IPS-11a (cell line): ENCODE data around the gene PPY.
"Not testable (repeated sequence)": the region's sequence is repeated elsewhere in the genome, so short reads cannot be mapped to it uniquely, and the experiment has no call there.

Experiments used
- H3K4me3 ChIP-seq: one replicate; pipeline ENCODE4 v1.5.1; 2013; ENCODE audit warnings: low read depth, low read length, control low read depth

Gene PPY

DNA sequence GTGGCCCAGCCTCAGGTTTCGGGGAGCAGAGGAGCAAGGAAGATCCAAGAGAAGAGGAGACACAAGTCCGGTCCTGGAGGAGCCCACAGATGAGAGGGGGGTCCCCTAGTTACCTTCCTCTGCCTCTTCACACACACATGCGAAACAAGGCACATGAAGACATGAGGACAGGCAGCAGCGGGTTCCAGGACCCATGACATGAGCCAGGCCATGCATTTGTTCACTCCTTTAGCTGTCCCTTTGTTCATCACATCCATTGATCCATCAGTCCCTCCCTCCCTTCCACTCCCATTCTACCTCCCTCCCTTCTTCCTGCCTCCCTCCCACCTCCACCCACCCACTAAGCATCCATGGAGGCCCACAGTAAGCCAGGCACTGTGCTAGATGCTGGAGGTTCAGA, 9.4 kb downstream of the PPY start:
- H3K4me3 ChIP-seq: no peak overlapping the region

DNA sequence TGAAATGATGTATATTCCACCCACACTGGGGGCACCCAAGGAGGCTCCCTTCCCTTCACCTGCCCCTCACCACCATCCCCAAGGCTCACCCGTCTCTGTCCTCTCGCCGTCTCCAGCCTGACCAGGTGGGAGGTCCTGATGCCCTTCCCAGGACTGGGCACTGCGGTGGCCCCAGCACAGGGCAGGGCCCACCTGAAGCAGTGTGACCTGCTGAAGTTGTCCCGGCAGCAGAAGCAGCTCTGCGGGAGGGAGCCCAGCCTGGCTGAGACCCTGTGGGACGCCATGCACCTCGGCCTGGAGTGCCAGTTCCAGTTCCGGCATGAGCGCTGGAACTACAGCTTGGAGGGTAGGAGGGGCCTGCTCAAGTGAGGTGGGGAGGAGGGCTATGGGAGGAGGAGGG, 9.9 kb downstream of the PPY start:
- no peak overlapping the region for H3K4me3 ChIP-seq

DNA sequence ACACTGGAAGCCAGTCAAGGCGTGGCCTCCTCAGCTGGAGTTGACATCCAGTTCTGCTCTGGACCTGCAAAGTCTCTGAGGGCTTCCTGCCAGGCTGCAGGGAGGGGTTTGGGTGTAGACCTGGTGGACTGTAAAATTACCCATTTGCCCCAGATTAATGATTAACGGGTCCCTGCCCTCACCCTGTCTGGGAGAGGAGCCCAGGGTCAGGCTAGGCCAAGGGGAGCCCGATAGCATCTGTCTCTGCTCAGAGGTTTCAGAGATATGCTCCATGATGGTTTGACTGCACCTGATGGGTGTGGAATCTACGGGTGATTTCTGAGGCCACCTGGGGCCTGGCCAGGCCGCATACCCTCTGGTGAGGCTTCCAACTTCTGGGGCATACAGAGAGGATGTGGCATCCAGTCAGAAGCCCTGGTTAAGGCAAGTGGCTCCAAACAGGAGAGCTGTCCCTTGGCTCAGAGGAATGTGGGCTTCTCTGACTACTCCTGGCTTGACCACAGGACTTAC, 11.2 kb downstream of the PPY start:
- H3K4me3 ChIP-seq: no peak overlapping the region

DNA sequence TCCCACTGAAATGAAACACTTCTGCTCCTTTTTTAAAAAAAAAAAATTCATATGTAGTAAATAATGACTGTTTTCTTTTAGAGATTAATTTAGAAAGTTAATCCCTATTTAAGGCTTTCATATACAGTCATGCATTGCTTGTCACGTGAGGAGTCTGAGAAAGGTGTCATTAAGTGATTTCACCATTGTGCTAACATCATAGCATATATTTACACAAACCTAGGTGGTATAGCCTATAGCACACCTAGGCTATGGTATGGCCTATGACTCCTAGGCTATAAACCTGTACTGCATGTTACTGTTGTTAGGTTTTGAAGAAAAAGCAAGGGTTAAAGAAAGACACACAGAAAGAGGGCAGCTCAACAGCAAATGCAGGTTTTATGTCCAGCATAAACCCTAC, 13.7 kb downstream of the PPY start:
- H3K4me3 ChIP-seq: no peak overlapping the region

DNA sequence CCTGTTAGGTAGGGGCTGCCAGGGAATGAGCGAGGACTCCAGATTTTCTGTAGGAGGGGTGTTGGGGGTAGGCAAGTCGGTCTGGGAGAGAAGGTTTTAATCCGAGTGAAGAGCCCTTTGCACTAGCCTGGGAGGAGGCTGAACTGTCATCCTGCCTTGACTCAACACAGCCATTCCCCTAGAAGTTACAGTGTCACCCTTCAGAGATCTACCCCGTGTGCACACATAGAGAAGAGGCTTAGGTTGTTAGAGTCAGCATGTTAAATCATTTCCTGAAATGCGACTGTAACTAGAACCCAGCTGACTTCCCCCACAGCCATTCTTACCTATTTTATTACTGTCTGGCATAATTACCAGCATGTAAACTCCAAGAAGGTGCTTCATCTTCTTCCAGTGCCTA, 14.3 kb downstream of the PPY start:
- not testable (repeated sequence) for H3K4me3 ChIP-seq

DNA sequence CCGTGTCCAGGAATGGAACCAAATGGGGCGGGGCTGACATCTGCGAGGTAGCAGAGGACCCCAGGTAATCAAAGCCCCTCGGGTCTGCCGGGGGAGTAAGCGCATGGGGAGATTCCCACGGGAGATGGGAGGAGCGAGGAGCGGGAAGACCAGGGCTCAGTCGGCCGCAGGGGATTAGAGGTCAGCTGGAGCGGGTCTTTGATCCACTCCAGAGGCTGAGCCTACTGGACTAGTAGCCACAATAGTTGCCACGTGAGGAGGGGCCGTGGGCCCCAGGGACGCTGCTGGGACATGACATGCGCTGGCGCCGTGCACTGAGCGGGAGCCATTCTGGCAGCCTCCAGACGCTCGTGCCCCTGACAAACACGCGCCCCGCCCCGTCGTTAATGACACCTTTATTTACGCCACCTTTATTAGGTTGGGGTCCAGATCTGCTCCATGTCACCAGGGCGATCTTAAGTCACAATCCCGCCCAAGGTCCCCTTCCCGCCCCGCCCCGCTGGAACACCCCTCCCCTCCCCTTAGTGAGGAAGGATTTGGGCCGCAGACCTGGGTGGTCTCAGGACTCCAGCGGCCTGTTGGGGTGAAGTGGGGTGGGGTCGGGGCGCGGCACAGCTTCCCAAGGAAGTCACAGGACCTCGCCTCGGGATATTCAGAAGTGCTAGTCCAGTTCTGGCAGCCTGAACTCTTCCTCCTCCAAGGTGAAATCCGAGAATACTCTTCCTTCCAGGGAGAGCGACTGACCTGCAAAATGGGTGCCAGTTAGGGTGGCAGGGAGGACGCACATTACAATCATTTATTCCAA, 15.0 kb downstream of the PPY start:
- H3K4me3 ChIP-seq: no peak overlapping the region

DNA sequence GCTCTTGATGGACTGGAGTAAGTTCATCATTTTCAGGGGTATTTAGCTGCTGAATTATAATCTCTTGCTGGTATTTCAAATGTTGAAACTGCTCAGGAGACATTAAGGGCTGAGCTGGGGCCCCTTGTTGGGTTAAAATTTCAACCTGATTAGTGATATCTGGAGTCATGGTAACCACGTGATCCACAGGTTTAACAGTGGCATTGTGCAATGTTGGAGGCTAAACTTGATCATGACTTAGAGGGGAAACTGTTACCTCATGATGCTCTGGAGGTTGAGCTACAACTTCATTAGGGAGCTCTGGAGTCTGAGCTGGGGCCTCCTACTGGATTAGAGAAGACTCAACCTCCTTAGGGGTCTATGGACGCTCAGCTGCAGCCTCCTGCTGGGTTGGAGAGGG, 17.7 kb downstream of the PPY start:
- no peak overlapping the region for H3K4me3 ChIP-seq

DNA sequence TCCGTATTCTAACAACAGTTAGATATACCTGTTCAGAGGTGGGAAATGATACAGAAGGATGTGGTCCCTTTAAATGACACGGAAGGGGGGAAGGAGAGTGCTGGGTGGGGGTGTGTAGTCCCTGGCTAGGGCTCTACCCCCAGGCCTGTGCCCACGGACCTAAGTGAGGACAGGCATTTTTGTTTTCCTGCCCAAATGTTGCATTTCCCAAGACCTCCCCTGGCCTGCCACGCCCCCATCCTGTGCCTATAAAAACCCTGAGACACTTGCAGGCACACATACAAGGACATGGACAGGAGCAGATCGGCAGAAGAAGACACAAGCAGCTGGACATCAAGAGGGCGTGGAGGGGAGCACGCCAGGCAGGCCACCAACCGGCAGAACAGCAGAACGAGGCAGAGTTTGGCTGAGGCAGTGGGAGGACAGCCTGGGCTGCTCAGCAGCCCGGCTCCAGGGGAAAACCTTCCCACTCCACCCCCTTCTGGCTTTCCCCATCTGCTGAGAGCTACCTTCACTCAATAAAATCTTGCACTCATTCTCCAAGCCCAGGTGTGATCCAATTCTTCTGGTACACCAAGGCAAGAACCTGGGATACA, 21.7 kb downstream of the PPY start:
- no peak overlapping the region for H3K4me3 ChIP-seq

DNA sequence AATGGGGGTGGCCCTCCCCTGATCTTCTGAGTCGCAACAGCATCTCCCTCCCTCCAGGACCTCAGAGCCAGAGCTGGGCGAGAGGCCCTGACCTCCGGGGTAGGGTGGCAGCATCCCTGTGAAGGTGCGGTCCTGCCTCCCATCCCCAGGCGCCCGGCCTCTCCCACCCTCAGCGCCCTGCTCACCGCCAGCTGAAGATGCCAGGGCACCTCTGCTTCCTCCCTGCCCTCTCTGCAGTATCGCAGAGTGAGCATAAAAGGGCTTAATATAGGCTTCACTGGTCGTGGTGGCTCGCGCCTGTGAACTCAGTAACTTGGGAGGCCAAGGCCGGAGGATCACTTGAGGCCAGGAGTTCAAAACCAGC, 24.3 kb downstream of the PPY start:
- no peak overlapping the region for H3K4me3 ChIP-seq

DNA sequence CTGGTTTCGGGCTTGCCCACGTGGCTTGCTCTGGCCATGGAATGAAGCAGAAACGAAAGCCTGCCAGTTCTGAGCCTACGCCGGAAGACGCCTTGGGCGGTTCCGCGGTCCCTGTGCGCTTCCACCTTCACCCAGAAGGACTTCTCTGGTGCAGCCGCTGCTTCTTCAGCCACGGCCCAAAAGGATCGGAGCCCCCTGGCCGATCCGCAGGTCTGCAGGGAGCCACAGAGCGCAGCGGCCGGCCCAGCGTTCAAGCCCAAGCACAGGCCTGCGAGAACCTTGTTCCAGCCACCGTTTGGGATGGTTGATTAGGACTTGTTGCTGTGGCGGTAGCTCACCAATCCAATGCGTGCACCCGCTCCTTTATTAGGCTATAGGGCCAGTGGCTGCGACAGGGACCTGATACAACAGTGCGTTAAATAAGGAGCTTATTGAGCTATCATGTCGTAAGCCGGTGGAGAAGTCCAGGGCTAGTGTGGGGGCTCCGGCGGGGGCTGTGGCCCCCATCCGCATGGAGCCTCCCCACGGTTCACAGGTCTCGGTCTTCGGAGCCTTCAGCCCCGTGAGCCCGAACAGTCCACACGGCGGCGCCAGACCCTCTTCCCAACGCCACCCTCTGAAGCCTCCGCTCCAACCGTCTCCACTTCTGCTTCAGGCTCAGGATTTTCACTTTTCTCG, 24.8 kb downstream of the PPY start:
- no peak overlapping the region for H3K4me3 ChIP-seq

DNA sequence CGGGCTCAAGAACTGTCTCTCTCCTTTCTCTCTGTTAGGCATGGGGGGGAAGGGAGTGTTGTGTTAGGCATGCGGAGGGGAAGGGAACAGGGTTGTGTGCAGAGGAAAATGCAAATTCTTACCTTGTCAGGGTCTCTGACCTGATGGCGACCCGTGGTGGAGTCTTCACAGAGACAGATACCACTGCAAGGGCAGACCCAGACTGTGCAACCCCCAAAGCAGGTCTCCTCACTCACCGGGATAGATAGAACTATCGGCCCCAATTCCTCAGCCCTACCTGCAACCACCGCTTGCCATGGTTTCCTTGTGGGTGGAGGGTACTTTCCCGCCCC, 25.3 kb downstream of the PPY start:
- no peak overlapping the region for H3K4me3 ChIP-seq

DNA sequence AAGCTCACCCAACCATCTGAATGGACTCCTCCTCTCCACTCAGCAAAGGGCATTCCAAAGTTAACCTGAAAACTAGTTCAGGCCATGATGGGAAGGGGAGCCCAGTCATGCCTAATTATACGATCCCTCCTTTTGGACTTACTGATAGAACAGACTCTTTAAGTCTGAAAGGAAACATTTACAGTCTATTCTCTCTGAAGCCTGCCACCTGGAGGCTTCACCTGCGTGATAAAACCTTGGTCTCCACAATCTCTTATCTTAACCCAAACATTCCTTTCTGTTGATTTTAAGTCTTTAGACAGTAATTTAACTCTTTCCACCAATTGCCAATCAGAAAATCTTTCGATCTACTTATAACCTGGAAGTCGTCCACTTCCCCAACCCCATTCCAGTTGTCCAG, 25.9 kb downstream of the PPY start:
- H3K4me3 ChIP-seq: no peak overlapping the region

DNA sequence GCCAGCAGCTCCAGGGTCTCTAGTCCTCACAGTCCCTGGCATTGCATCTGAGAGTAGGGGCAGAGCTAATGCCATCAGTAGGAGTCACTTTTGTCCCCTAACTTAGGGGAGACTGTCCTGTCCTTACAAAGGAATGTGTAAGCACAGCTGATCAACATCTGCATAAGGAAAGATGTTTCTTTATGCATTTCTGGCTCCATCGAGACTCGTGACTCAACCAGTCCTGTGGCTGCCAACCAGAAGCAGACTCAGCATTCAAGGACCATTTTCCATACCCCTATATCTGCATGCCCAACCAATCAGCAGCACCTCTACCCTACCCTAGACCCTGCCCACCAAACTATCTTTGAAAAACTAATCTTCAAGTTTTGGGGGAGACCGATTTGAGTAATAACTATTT, 26.7 kb downstream of the PPY start:
- no peak overlapping the region for H3K4me3 ChIP-seq

DNA sequence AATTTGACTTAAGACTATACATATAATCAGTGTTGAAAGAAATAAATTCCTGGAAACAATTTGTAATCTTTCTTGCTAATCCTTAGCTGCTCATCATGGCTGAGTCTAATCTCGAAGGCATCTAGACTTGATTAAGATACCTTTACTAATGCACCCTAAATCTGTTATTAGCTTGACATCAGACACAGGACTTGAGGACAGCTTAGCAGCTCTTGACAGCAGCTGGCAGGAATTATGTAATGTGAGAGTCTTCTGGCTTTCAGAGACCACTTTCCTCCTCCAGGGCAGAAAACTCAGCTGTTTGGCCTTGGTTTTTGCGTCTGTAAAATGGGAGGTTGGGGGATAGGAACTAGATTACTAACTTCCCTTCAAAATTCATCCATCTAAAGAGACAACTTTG, 27.8 kb downstream of the PPY start:
- H3K4me3 ChIP-seq: no peak overlapping the region

DNA sequence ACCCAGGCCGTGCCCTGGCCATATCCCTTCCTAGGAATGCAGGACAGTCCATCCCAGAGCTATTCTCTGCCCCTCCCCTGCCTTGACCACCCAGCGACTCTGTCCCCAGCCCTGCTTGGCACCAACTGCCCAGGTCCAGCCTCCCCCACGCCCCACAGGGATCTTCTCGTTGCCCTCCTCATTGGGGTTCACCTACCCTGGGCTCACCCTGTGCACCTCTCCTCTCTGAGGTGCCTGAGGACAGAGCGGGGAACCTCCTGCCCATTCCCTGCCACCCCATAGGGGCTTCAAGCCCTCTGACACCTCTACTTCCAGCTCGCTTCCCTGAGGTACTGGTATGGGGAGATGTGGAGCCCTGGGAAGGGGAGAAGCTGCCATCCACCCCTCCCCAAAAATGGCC, 28.7 kb downstream of the PPY start:
- no peak overlapping the region for H3K4me3 ChIP-seq

DNA sequence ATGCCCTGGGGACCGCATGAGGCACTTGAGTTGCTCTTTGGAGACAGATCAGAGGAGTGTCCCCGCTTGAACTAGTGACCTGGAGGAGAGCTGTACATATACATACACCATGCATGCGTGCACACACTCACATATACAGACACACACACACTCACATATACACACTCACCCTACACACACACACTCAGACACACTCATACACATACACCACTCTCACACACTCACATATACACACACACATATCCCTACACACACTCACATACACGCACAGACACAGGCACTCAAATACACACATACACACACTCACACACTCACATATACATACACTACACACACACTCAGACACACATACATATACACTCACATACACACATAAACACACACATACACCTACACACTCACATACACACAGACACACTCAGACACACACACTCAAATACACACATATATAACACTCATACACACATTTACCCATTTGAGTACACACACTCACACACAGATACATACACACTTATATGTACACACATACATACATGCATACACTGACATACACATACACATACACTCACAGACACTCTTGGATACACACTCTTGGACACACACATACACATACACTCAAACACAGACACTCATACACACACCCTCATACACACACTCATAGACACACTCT, 29.5 kb downstream of the PPY start:
- no peak overlapping the region for H3K4me3 ChIP-seq

DNA sequence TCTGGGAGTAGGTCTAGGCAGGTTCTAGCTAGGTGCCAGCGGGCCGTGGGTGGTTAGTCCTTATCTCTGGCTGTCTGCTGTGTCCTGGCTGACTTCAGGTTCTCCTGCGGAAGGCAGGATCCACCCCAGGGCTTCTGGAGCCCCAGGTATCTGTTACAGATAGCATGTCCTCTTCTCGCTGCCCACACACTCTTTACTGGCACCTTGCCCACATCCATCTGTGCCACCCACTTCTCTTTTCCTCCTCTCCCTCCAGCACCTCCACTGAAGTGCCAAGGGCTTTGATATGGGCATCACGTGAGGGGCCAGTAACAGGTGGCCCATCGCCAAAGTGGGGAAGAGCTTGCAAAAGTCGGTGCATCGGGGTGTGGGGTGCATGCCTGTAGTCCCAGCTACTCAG, 30.4 kb downstream of the PPY start:
- no peak overlapping the region for H3K4me3 ChIP-seq

DNA sequence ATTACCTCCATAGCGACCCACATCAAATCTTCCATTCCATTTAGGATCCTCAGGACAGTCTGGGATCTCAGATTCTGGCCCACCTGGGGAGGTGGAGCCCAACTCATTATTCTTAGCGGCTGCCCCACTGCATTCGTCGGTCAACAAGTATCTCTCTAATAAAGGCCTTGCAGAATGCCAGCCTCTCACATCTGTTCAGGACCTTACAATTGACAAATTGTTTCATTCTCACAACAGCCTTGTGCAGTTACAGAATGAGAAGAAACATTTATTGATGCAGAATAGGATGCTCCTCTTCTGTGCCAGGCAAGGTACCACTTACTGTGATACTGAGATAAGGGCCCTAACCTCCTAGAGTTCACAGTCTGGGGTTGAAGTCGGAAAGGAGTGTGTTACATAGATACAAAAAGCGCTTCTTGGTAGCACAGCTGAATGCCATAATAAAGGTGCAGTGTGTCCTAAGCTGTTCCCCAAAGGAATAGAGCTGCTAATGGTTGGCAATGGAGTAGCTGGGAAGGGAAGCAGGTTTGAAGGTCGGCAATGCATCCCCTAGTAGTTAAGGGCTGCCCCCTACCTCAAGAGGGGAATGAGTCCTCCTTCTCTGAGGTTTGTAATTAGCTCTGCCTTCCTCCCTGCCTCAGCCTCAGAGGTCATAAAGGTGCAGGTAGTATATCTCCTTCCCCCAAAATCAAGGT, 32.6 kb downstream of the PPY start:
- no peak overlapping the region for H3K4me3 ChIP-seq

DNA sequence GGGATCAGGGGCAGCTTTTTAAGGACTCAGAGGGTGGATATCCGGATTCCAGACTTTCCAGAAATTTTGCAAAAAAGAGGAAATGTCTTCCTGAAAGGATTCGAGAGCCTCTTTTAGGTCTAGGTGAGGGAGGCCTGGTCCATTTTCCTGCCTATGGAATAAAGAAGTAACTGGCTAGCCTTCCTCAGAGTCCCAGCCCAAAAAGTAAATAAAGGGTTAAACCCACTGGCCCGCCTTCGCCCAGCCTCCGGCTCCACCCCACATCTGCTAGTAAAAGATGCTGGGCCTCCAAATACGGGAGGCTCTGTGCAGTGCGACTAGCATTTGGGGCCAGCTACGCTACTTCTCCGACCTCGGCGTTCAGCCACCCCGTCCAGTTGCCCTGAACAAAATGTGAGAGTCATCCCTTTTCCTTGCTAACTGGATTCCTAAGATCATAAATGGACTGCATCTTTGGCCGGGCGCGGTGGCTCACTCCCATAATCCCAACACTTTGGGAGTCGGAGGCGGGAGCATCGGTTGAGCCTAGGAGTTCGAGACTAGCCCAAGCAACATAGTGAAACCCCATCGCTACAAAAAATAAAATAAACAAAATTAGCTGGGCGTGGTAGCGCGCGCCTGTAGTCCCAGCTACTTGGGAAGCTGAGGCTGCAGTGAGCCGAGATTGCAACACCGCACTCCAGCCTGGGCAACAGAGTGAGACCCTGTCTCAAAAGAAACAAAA, 34.1 kb downstream of the PPY start:
- H3K4me3 ChIP-seq: peak overlapping the region; percentile 53

DNA sequence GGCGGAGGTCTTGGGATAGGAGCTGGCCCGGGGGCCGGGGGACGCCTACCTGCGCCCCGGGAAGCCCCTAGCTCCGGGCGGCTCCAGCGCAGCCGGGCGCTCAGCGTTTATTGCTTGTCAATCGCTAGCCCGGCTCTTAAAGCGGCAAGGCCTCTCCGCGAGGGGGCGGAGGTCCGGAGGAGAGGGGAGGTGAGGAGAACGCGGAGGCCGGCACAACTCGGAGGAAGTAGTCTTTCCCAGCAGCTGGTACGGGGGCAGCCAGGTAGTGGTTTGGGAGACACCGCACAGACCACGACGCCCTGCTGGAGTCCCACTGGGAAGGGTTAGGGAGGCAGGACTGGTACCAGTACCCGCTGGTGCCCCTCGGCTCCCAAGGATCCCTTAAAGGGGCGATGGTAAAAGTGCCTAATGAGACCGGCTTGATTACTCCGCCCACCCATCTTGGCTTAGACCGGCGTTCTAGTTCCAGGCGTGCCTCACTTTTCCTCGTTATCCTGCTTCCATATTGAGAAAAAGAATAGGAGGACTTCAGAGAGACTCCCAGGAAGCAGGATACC, 34.8 kb downstream of the PPY start, which contains the start of gene MPP2:
TSS of gene MPP2 (minus strand) at position 112 of the 557 bp plus-strand sequence. CDS start 3,076 bp downstream, outside the sequence.
- peak within 1 kb of the TSS; percentile 53 for H3K4me3 ChIP-seq
